SKM-1 treated with dmso at 0.1 percent for 144 hours (cell line): Measurements from ENCODE around the gene WWOX.

Source experiments
- DNase-seq: peaks from one replicate; lab custom pipeline; 2025; ENCODE audit not compliant: unreplicated experiment; lab: John Stamatoyannopoulos, UW

The WWOX gene

DNA sequence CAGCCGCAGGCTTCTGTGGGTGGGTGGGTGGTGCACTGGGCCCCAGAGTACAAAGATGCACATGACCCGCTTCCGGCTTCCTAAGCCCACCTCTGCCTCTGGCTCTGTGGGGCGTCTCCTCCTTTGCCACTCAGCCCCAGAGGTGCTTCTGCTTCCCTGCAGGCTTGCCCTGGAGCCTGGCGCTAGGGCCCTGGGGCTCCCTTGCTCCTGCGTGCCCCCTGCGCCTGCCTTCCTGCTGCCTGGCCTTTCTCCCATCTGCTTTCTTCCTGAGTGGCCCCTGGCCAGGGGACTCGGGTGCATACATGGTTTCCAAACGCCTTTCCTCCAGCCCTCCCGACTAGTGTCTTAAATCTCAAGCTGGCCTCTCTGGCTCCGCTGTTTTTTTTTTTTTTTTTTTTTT is 3.4 kb downstream of the WWOX start:
- DNase-seq: no peak

- no peak for DNase-seq
Measured at GRCh38 chr16:78105517-78105916, 6.1 kb downstream of the WWOX start.

GRCh38 chr16:78106686-78107085 is 7.2 kb downstream of the WWOX start:
- no peak for DNase-seq

- no peak for DNase-seq
Measured at GRCh38 chr16:78108451-78108850, 9.0 kb downstream of the WWOX start.

DNA sequence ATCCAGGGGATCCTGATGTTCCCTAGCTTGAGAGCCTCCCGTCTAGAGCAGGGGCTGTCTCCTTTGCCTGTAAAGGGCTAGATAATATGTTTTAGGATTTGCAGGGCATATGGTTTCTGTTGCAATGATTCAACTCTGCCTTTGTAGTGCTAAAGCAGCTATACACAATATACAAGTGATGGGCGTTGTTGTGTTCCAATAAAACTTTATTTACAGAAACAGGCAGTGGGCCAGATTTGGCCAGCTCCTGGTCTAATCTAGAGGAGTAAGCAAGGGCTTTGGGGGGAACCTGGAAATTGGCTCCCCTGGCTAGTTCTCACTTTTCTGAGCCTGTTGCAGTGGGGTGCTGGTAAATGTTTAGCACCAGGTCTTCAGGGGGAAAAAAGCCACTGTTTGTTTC is 13.8 kb downstream of the WWOX start:
- DNase-seq: no peak

GRCh38 chr16:78115659-78116058 is 16.2 kb downstream of the WWOX start:
- no peak for DNase-seq

- no peak for DNase-seq
Measured at GRCh38 chr16:78116946-78117345, 17.5 kb downstream of the WWOX start.

- no peak for DNase-seq
Measured at GRCh38 chr16:78117391-78117790, 17.9 kb downstream of the WWOX start.

DNA sequence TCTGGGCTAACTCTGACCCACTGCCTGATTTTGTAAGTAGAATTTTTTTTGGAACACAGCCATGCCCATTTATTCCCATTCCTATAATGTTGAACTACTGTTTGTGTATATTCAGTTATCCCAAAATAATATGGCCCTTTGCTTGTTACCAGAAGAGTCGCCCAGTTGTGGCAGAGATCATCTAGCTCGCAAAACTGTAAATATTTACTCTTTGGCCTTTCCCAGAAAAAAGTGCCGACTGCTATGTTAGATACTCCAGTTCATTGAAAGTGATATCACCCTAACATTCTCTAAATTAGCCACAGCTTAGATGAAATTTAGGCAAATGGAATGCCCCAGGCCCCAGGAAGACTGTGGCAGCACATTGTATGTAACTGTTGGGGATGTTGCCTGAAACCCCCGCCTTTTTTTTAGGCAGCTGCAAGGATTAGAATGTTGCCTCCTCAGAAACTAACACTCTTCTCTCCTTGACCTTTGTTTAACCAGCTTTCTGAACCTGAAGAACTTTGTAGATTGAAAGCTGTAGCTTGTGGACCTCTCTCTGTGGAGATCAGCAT is 19.1 kb downstream of the WWOX start:
- no peak for DNase-seq

DNA sequence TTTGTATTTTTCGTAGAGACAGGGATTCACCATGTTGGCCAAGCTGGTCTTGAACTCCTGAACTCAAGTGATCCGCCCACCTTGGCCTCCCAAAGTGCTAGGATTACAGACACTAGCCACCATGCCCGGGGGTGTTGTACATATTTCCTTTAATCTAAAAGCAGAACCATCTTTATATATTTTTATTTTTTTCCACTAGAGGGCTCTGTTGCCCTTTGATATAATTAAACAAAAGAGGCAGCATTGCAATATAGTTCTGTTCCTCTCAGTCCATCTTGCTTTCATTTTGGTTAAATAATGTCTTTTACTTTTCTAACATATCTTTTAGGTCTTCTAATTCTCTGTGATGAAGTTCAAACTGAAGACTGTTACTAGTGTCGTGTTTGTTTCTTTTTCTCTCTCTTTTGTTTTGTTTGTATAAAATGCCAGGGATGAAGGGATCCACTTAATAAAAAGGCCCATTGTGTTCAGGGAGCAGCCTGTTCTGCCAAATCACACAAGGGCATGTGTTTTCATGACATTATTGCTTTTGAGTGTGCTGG is 23.4 kb downstream of the WWOX start:
- DNase-seq: peak; percentile 58

DNA sequence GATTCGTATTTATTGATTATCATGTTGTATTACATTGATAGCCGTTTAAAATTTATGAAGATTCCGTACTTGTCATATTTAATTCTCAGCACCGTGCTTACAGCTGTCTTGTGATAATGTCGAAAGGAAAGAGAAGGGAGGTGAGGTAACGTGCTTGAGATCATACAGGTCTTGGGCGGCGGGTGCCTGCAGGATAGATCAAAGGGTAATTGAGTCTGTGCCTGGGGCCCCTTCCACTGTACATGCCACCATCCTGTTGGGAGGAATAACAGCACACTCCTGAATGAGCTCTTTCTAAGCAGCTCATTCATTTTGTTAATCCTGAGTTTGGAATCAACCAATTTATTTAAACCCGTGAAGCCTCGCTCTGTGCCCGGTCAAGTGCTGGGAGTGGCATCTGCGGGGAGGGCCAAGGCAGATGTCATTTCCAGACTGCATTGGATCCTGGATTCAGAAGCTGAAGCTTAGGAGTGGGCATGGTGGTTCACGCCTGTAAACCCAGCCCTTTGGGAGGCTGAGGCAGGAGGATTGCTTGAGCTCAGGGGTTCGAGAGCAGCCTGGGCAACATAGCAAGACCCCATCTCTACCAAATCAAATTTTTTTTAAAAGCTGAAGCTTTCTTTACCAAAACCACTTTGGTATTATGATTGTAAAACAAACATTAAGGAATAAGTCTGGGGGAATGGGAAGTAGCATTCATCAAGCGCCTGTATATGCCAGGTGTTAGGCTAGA is 25.8 kb downstream of the WWOX start:
- no peak for DNase-seq

DNA sequence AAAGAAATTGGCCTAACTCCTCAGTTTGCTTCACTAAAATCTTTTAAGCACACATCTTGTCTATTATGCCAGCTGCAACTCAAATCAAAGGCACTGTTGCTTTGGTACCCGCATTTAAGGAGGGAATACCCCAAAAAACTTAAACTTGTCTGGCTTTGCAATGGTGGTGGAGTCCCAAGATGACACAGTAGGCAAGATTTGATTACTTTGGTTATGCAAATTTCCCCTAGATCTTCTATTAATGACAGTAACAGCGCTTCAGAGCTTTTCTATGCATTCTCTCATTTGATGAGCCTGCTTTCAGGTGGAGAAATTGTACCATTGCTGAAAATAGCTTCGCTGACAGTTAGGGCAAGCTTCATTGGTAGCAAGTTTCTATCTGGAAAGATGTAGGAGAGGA is 27.2 kb downstream of the WWOX start:
- no peak for DNase-seq

DNA sequence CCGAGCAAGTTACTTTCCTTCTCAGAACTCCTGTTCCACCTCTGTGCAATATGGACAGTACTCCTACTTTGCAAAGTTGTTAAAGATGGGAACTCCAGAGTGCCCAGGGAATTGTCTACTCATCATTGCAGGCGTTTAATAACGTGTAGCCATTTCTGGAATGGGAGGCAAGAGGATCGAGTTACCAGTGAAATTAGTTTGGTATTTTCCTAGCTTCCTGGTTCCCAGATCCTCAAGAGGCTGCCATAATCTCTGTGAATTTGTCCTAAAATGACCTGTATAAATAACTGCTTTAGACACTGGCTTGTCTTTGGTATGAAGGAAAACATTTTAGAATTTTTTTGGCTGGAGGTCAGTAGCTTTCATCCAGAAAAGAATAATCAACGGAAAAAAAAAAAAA is 27.7 kb downstream of the WWOX start:
- DNase-seq: no peak

DNA sequence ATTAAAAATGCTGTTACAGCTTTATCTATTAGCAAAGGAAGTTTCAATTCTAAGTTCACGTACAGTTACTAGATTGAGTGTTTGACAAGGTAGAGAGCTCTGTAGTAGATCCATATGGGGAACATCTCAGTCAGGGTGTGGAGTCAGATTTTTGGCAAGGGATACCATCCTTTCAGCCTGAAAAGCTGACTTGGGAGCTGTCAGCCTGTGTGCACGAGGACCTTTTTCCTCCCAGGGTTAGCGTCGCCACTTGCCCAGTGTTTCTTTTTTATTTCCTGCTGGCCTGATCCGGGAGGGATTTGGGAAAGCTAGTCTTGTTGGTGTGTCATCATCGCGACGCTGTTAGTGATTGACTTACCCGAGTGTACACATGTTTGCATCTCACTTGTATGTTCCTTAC is 29.5 kb downstream of the WWOX start:
- no peak for DNase-seq

- DNase-seq: no peak
Measured at GRCh38 chr16:78129349-78129748, 29.9 kb downstream of the WWOX start.

GRCh38 chr16:78130083-78130608 is 30.7 kb downstream of the WWOX start:
- no peak for DNase-seq

DNA sequence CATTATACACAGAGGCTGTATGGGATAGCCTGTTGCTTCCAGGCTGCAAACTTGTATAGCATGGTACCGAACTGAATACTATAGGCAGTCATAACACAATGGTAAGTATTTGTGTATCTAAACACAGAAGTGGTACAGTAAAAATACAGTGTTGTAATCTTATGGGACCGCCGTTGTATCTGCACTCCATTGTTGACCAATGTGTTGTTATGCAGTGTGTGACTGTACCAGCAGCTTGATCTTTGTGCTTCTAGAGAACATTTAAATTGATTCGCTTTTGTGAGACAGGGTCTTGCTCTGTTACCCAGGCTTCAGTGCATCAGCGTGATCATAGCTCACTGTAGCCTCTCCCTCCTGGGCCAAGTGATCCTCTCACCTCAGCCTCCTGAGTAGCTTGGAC is 31.5 kb downstream of the WWOX start:
- no peak for DNase-seq

DNA sequence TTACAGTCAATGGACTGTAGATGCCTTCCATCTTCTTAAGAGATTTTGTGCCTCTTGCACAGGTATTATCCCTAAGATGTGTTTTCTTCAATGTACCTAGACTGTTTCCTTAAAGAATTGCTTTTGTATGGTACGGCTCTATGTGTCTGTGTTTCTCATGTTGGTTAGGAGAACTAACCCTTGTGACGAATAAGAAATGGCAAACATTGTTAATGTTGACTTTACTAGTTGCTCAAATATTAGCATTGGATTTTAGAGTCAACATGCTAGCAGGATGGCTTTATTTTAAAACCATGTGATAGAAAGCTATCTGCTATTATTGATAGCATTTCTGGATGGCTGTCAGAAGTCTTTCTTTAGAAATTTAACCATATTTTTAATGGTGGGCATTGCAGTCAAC is 34.5 kb downstream of the WWOX start:
- no peak for DNase-seq

GRCh38 chr16:78134944-78135619 is 35.6 kb downstream of the WWOX start:
- DNase-seq: no peak

DNA sequence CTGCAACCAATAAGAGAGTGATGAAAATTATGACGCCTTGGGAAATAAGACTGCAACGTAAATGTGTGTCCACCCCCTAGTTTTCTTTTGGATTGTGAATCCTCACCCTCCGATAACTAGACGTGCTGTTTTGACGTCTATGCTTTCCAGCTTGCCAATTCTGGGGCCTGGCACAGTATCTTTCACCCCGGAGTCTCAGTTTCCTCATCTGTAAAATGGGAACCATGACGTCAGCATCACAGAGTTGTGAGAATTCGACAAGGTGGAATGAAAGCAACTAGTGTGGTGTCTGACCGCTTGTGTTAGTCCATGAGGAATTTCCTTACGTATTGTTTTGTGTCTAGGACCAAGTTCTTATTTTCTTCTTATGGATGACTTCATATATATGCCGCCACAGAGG is 37.7 kb downstream of the WWOX start:
- DNase-seq: no peak

DNA sequence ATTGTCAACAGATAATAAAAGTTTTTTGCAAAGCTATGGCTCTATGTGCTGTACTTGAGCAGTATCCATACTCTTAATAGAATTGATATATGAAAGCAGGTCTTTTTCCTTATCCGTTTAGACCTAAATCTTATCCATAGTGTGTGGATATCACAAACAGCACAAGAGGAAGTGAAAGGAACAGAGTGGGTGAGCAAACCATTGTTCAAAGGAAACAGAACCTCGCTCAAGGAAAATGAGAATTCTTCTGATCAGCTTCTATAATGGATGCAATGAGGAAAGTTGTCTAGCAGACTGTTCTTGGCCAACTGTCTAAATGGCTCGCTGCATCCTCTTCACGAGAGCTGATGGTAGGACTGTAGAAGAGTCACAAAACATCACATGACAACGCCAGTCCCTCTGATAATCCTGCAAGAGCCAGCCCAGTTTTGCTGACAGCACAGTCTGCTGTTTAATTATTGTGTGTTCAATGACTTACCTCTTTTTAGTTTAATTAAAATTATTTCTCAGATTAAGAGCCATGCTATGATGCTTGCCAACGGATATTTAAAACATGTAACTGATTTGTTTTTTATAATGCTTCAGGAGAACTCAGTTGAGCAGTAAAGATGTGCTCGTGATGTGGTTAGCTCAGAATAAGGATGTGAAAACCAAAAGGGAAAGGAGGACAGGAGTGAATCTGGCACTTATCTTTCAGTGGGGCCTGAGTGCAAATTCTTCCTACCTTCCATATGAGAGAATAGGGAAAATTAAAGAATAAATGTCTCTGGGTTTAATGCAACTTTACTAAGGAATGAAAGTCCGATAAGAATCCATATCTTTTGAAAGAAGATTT is 38.5 kb downstream of the WWOX start:
- no peak for DNase-seq
